BLaER1 (cell line): ENCODE results near the gene RCOR1.
"Not testable (repeated sequence)": the region's sequence is repeated elsewhere in the genome, so short reads cannot be mapped to it uniquely, and the experiment has no call there.

Source experiments
- H3K27ac ChIP-seq: shearing (Covaris generic); formaldehyde crosslinking; 2 replicates; pipeline ENCODE4 v1.8.1; 2022
- H3K27me3 ChIP-seq: shearing (Covaris generic); formaldehyde crosslinking; 2 replicates; pipeline ENCODE4 v1.8.1; 2022
- H3K36me3 ChIP-seq: shearing (Covaris generic); formaldehyde crosslinking; 2 replicates; pipeline ENCODE4 v1.8.1; 2022
- H3K4me1 ChIP-seq: shearing (Covaris generic); formaldehyde crosslinking; 2 replicates; pipeline ENCODE4 v1.8.1; 2022
- H3K4me2 ChIP-seq: shearing (Covaris generic); formaldehyde crosslinking; 2 replicates; pipeline ENCODE4 v1.8.1; 2022
- H3K4me3 ChIP-seq: shearing (Covaris generic); formaldehyde crosslinking; 2 replicates; pipeline ENCODE4 v1.8.1; 2022
- H3K9ac ChIP-seq: shearing (Covaris generic); formaldehyde crosslinking; 2 replicates; pipeline ENCODE4 v1.8.1; 2022
- H3K9me3 ChIP-seq: shearing (Covaris generic); formaldehyde crosslinking; 2 replicates; pipeline ENCODE4 v1.8.1; 2022
- H4K20me1 ChIP-seq: shearing (Covaris generic); formaldehyde crosslinking; 2 replicates; pipeline ENCODE4 v1.8.1; 2022
- Cebpa-rat ChIP-seq: shearing (Covaris generic); IDR thresholded peaks from 2 replicates; pipeline ENCODE4 v1.8.1; 2022

Gene RCOR1

DNA sequence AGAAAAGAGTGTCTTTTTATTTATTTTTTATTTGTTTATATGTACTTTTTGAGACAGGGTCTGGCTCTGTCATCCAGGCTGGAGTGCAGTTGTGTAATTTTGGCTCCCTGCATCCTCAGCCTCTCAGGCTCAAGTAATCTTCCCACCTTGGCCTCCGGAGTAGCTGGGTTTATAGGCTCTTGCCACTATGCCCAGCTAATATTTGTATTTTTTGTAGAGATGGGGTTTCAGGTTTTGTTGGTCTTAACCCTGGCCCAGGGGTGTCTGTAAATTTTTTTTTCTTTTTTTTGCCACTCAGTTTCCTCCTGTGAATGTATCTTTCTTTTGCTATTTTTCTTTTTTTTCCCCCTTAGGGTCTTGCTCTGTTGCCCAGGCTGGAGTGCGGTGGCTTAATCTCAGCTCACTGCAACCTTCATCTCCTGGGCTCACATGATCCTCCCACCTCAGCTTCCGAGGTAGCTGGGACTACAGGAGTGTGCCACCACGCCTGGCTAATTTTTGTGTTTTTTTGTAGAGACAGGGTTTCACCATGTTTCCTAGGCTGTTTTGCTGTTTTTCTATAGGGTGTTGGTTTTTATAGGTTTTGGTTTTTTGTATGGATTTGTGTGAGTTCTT lies 11.0 kb downstream of the RCOR1 start:
- peak overlapping the region; percentile 81 for H3K4me2 ChIP-seq
- peaks cover 97% of the 10 kb centered on the region for H3K4me1 ChIP-seq
- no peak overlapping the region for H3K4me3 ChIP-seq
- H3K36me3 ChIP-seq, result peaks cover 33% of the 10 kb centered on the region
- H3K27me3 ChIP-seq, result no peaks in the 10 kb centered on the region
- H3K9me3 ChIP-seq, result no peaks in the 10 kb centered on the region
- TF ChIP-seq Cebpa-rat, result no peak
- peak overlapping the region; percentile 64; the same call in 1 of the 2 replicates for H3K27ac ChIP-seq
- peak overlapping the region; percentile 61; the same call in 1 of the 2 replicates for H3K9ac ChIP-seq
- H4K20me1 ChIP-seq, result peaks cover 100% of the 10 kb centered on the region

DNA sequence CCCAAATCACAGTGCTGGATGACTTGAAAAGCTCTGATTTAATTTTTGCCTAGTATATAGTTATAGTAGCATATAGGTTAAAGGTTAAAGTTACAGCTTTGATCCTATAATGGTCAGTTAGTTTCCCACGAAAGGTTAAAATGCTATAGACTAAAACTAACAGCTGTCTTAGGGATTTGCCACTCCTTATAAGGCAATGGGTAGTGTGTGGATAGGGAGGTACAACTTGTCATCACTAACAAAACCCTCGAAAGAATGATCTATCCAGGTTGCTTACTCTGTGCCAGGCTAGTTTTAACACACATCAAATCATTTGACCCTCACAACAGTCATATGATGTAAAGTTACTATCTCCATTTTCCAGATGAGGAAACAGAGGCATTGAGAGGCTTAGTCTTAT lies 11.7 kb downstream of the RCOR1 start:
- Histone ChIP-seq H3K4me2 (peak overlapping the region; percentile 81), H3K4me1 (peaks cover 97% of the 10 kb centered on the region), H3K4me3 (no peak overlapping the region), H4K20me1 (peaks cover 100% of the 10 kb centered on the region), H3K9me3 (no peaks in the 10 kb centered on the region), H3K9ac (no peak overlapping the region), H3K27ac (no peak overlapping the region), H3K36me3 (peaks cover 32% of the 10 kb centered on the region), H3K27me3 (no peaks in the 10 kb centered on the region)
- TF ChIP-seq Cebpa-rat, result no peak

DNA sequence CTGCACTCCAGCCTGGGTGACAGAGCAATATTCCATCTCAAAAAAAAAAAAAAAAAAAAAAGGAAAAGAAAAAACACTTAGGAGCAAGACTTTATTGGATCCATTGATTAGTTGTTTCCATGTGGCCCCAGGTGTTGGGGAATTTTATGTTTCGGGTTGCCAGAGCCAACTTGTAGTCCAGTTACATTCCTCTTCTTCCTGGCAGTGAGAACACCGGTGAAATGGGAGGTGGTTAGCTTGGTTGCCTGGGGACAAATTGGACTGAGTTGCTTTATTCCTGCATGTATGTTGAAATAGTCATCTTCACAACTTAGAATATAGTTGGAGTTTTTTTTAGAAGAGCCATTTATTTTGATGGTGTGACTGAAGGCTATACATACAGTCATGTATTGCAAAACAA lies 12.6 kb downstream of the RCOR1 start:
- no peak for TF ChIP-seq Cebpa-rat
- no peaks in the 10 kb centered on the region for H3K9me3 ChIP-seq
- peaks cover 31% of the 10 kb centered on the region for H3K36me3 ChIP-seq
- H3K9ac ChIP-seq, result no peak overlapping the region
- H4K20me1 ChIP-seq, result peaks cover 99% of the 10 kb centered on the region
- H3K4me2 ChIP-seq, result peak overlapping the region; percentile 81
- H3K4me1 ChIP-seq, result peaks cover 97% of the 10 kb centered on the region
- no peaks in the 10 kb centered on the region for H3K27me3 ChIP-seq
- no peak overlapping the region for H3K27ac ChIP-seq
- no peak overlapping the region for H3K4me3 ChIP-seq

DNA sequence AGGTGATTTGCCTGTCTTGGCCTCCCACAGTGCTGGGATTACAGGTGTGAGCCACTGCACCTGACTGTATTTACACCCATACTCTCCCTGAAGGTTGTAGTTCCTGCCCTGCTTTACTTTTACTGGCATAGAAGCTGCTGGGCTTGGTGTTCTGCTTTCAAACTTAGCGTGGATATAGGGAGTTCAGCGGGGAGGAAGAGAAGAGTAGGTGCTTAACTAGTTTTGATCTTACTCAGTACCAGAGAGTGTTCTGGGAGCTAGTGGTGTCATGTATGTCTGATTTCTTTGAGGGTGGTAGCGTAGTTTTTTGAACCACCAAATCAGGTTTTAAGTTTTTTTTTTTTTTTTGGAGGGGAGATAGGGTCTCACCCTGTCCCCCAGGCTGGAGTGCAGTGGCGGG lies 13.8 kb downstream of the RCOR1 start:
- peaks cover 28% of the 10 kb centered on the region for H3K36me3 ChIP-seq
- H3K4me3 ChIP-seq, result no peak overlapping the region
- H3K9ac ChIP-seq, result no peak overlapping the region
- peaks cover 97% of the 10 kb centered on the region for H4K20me1 ChIP-seq
- peaks cover 100% of the 10 kb centered on the region for H3K4me1 ChIP-seq
- no peaks in the 10 kb centered on the region for H3K9me3 ChIP-seq
- H3K4me2 ChIP-seq, result peak overlapping the region; percentile 81
- no peak overlapping the region for H3K27ac ChIP-seq
- no peak for TF ChIP-seq Cebpa-rat
- H3K27me3 ChIP-seq, result no peaks in the 10 kb centered on the region

DNA sequence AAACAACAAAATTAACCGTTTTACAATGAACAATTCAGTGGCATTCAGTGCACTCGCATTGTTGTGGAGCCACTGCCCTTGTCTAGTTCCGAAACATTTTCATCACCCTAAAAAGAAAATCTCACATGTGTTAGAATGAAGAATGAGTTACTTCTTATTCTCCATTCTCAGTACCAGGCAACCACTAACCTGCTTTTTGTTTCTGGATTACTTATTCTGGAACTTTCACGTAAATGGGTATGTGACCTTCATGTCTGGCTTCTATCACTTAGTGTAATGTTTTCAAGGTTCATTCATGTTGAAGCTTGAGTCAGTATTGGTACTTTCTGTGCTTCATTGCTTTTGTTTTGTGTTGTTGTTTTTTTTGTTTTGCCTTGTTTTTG lies 15.6 kb downstream of the RCOR1 start:
- Histone ChIP-seq H3K4me2 (peak overlapping the region; percentile 81), H3K4me1 (peaks cover 100% of the 10 kb centered on the region), H4K20me1 (peaks cover 97% of the 10 kb centered on the region), H3K27me3 (no peaks in the 10 kb centered on the region), H3K9me3 (no peaks in the 10 kb centered on the region), H3K36me3 (peaks cover 39% of the 10 kb centered on the region), H3K9ac (no peak overlapping the region), H3K4me3 (no peak overlapping the region), H3K27ac (peak overlapping the region; percentile 4; the same call in 1 of the 2 replicates)
- no peak for TF ChIP-seq Cebpa-rat

DNA sequence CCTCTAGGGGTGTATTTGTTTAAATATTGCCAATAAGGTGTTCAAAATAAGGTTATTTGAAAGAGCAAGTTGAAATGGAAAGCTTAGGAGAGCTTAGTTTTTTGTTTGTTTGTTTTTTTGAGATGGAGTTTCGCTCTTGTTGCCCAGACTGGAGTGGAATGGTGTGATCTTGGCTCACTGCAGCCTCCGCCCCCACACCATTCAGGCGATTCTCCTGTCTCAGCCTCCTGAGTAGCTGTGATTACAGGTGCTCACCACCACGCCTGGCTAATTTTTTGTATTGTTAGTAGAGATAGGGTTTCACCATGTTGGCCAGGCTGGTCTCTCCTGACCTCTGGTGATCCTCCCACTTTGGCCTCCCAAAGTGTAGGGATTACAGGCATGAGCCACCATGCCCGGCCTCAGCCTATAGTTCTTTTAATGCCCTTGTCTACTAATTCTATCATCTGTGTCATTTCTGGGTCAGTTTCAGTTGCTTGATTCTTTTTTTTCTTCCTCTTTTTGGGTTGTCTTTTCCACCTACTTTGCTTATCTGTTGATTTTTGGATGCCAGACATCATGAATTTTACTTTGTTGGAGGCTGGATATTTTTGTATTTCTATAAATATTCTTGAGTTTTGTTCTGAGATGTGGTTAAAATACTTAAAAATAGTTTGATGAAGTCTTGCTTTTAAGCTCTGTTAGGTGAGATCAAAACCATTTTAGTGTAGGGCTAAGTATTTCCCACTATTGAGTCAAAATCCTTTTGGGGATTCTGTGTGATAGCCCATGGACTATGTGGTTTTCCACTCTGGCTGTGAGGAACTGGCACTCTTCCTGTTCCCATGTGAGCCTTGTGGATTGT lies 18.7 kb downstream of the RCOR1 start:
- peak overlapping the region; percentile 25; the same call in 1 of the 2 replicates for H3K4me3 ChIP-seq
- peaks cover 41% of the 10 kb centered on the region for H3K36me3 ChIP-seq
- H4K20me1 ChIP-seq, result peaks cover 92% of the 10 kb centered on the region
- peaks cover 90% of the 10 kb centered on the region for H3K4me1 ChIP-seq
- H3K9me3 ChIP-seq, result 0 out of 2 replicates have a peak, but pooled peaks cover 4% of the 10 kb centered on the region
- no peak for TF ChIP-seq Cebpa-rat
- peak overlapping the region; percentile 53 for H3K9ac ChIP-seq
- no peaks in the 10 kb centered on the region for H3K27me3 ChIP-seq
- H3K4me2 ChIP-seq, result peak overlapping the region; percentile 73
- H3K27ac ChIP-seq, result peak overlapping the region; percentile 63

DNA sequence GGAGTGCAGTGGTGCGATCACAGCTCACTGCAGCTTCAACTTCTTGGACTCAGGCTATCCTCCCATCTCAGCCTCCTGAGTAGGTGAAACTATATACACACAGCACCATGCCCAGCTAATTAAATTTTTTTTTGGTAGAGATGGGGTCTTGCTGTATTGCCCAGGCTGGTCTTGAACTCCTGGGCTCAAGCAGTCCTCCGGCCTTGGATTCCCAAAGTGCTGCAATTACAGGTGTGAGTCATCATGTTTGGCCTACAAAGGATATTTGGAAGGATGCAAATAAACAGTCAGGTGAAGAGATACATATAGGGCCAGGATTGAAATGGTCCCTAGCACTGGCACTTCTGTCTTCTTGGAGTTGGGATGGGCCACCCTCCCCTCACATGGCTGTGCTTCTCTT lies 23.9 kb downstream of the RCOR1 start:
- Histone ChIP-seq H3K4me1 (peaks cover 90% of the 10 kb centered on the region), H3K4me3 (no peak overlapping the region), H3K27me3 (no peaks in the 10 kb centered on the region), H3K9ac (no peak overlapping the region), H3K36me3 (peaks cover 62% of the 10 kb centered on the region), H3K9me3 (0 out of 2 replicates have a peak, but pooled peaks cover 4% of the 10 kb centered on the region), H3K27ac (no peak overlapping the region), H4K20me1 (peaks cover 94% of the 10 kb centered on the region), H3K4me2 (peak overlapping the region; percentile 33)
- TF ChIP-seq Cebpa-rat, result no peak

DNA sequence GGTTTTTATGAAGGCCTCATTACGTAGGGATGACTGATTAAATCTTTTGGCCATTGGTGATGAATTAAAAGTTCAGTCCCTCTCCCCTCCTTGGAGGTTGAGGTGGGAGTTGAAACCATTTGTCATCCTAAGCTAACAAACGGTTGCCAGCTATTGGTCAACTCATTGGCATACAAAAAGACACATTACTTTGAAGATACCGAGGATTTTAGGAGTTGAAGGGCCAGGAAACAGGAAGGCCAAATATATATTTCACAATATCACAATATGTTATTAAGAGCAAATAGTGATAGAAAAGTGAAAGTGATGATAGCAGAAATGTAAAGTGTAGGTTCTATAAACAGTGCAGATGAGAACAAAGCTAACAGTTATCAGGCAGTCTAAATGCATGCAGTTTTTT lies 24.4 kb downstream of the RCOR1 start:
- peak overlapping the region; percentile 33 for H3K4me2 ChIP-seq
- no peaks in the 10 kb centered on the region for H3K27me3 ChIP-seq
- H3K9me3 ChIP-seq, result 0 out of 2 replicates have a peak, but pooled peaks cover 4% of the 10 kb centered on the region
- H3K4me3 ChIP-seq, result no peak overlapping the region
- H3K4me1 ChIP-seq, result peaks cover 90% of the 10 kb centered on the region
- TF ChIP-seq Cebpa-rat, result no peak
- H3K36me3 ChIP-seq, result peaks cover 67% of the 10 kb centered on the region
- no peak overlapping the region for H3K27ac ChIP-seq
- peaks cover 94% of the 10 kb centered on the region for H4K20me1 ChIP-seq
- H3K9ac ChIP-seq, result no peak overlapping the region

DNA sequence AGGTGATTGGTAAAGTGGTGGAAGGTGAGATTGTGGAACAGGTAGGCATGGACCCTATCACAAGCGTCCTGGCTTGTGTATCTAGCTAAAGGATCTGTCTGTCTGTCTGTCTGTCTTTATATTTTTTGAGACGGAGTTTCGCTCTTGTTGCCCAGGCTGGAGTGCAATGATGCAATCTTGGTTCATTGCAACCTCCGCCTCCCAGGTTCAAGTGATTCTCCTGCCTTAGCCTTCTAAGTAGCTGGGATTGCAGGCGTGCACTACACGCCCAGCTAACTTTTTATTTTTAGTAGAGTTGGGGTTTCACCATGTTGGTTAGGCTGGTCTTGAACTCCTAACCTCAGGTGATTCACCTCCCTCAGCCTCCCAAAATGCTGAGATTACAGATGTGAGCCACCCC lies 26.6 kb downstream of the RCOR1 start:
- not testable (repeated sequence) for H3K9ac ChIP-seq, H3K9me3 ChIP-seq, H3K27me3 ChIP-seq, H3K27ac ChIP-seq, H3K4me3 ChIP-seq
- peaks cover 80% of the 10 kb centered on the region for H3K4me1 ChIP-seq
- peaks cover 97% of the 10 kb centered on the region for H4K20me1 ChIP-seq
- peak overlapping the region; percentile 1; the same call in 1 of the 2 replicates for H3K4me2 ChIP-seq
- H3K36me3 ChIP-seq, result peaks cover 63% of the 10 kb centered on the region

DNA sequence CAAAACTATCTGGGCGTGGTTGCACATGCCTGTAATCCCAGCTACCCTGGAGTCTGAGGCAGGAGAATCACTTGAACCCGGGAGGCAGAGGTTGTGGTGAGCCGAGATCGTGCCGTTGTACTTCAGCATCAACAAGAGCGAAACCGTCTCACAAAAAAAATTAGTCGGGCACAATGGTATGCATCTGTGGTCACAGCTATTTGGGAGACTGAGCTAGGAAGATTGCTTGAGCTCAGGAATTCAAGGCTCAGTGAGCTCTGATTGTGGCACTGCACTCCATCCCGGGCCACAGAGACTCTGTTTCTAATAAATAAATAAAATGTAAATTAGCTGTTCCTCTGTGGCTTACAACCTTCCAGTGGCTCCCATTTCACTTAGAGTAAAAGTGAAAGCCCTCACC lies 28.0 kb downstream of the RCOR1 start:
- Histone ChIP-seq H3K27ac (no peak overlapping the region), H3K36me3 (peaks cover 74% of the 10 kb centered on the region), H3K4me2 (peak overlapping the region; percentile 28), H4K20me1 (peaks cover 100% of the 10 kb centered on the region), H3K9me3 (no peaks in the 10 kb centered on the region), H3K27me3 (no peaks in the 10 kb centered on the region), H3K4me1 (peaks cover 75% of the 10 kb centered on the region), H3K4me3 (no peak overlapping the region), H3K9ac (no peak overlapping the region)
- no peak for TF ChIP-seq Cebpa-rat
